ENCODE measurements around the gene NCAM1.
A peak's percentile ranks its signal among the peaks of the same experiment; 100 is the strongest.

The NCAM1 gene

DNA sequence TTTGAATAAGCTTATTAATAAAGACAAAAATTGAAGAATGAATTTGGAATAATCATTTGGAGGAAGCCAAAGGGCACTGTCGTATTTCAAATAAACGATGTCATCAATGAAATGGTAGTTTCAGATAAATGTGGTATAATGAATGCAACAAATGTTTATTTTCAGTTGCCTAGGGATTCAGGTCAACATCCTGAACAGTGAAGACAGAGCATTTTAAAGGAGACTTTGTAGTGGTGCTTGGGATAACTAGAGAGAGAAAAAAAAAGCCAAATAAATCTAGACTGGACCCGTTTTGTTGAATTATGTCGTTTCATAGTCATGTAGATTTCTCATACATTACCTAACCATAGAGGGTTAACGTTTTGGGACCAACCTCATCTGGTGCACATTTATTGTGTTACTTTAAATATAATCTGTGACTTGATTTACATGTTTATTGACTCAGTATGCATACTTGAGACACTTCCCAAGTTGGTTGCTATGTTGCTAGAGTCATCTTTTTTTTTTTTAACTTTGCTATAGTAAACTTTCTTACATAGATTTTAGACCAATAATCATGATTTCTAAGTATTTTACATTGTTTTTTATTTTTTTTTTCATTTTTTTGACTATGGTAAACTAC is 111.1 kb downstream of the NCAM1 start:
- no peak for DNase-seq
- intact Hi-C loops (cut with DNase I), result no loop called here

DNA sequence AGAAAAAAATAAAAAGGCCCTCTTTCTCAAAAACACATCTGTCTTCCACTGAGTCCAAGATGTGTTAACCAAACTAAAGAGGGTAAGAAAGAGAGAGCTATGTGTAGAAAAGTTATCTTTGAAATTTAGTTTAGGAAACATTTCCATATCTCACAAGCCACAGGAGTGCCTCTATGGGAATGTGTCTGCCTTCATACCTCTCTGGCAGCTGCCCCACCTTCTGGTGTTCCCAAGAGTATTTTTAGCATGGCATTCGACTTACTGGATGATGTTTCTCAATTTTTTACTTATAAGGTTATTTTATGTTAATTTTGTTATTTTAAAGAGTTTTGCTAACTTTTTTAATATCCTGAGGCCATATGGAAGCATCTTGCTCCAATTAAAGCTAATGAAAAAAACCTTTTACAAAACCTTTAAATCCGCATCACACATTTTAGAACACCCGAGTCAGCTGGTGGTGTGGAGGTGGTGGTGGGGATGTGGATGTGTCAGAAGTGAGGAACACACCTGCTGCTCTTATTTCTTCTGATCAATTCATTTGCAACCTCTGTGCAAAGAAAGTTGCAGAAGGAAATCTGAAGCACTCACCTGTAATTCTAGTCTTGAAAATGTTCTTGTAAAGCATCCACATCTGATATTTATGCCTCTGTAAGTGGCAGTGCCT is 112.2 kb downstream of the NCAM1 start:
- DNase-seq, result peak in 34 of 42 donors; percentile 14 to 81 (median 48)
- intact Hi-C loops (cut with DNase I), result no loop called here

DNA sequence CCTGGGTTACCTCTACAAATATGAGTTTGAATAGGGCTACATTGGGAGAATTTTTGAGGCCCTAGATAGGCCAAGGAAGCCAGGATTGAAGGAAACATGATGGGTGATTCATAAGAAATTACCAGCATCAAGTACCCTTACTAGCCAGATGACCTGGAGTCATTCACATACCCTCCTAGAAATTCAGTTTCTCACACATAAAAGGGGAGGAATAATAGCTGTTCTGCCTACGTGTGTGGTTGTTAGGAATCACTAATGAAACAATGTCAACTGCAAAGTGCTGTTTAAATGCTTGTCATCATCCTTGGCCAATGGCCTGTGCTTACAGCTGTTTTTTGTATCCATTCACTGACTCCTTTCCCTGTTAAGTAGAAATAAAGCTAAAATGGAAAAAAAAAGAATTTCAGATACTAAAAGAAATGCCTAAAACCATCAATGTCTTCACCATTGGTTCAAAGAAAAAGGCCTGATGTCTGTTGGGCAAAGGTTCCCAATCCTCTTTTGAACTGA is 114.4 kb downstream of the NCAM1 start:
- no peak for DNase-seq
- intact Hi-C loops (cut with DNase I), result no loop called here

DNA sequence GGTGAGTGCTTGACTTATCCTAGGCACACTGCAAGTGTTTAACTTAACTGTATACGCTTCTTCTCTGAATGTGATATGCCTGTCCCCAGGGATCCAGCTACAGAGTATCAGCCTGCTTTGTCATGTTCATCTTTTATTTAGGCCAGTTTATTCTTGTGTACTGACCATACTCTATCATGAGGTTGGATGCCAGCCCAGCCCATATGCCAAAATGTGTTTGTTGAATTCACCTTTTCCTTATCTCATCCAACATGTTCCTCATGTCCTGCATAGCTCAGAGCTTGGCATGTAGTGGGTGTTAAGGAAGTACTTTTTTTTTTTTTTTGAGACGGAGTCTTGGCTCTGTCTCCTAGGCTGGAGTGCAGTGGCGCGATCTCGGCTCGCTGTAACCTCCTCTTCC is 116.2 kb downstream of the NCAM1 start:
- intact Hi-C loops (cut with DNase I), result no loop called here
- DNase-seq, result no peak

DNA sequence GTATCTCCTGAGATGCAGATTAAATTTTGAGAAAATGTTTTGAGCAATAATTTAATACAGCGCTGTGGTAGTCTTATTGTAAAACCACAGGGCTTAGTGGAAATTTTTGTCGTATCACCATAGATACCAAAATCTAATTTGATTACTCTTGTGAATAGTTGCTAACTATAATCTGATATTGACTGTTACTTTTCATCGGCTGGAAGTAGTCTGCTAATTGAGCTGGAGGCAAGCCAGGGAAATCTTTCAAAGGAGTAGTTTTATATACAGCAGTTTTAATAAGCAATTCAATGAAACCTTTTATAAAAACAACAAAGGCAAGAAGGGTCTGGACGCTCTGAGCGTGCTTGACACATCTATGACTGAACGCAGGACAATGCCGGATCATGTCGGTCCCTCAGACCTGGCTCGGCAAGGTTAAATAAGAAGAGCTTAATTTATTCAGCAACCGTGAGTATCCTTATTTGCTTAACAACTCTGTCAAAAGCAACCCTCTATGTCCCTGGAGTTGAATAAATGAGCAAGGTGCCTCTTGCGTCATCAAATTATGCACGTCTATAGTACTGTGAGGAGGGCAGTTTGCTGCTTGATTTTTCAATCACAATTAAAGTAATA is 121.2 kb downstream of the NCAM1 start:
- DNase-seq, result no peak
- intact Hi-C loops (cut with DNase I), result no loop called here

DNA sequence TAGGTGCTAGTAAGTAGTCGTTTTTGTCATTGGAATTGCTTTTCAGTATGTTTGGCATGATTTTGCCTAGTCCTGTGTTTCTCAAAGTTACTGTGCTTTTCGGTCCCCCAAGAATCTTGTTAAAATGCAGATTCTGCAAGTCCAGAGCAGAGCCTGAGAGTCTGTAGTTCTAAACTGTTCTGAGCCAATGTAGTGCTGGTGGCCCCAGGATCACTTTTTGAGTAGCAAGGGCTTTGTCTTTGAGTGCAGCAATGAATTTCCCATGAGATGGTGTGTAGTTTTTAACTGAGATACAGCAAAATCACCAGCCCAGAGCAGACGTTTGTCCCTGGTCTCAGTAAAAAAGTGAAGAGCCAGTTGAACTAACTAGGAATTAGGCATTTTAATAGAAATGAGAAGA is 122.4 kb downstream of the NCAM1 start:
- no peak for DNase-seq
- intact Hi-C loops (cut with DNase I), result no loop called here

DNA sequence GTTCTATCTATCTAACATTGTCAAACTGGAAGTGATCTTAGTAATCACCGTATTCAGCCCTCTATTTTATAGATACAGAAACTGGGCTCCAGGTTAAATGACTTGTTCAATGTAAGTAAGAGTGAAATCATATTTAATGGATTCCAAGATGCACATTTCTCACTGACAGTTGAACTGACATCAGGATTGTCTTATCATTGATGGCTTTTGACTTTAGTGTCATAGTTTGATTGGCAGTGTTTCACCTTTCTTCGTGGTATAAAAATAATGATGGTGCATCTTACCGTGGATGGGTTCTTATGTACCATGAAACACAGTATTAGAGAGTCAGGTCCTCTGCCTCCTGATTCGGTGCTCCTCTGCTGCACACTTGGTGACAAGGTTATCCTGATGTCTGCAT is 123.1 kb downstream of the NCAM1 start:
- no peak for DNase-seq
- intact Hi-C loops (cut with DNase I), result no loop called here

DNA sequence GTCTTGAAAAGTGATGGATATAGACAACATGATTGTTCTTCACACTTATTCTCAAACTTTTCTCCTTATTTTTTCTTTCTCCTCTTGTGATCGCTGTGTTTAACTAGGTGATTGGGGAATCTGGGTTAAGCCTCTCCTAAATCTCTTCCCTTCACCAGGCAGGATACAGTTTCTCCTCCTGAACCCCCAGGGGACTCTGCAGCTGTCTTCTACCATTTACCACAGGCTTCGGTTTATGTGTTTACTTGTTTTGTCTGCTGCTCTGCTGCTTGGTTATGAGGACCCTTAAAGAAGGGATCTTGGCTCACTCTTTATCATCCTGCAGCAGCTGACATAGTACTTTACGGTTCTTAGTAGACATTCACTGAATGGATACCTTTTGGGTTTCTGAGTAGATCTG is 124.2 kb downstream of the NCAM1 start:
- DNase-seq, result no peak
- intact Hi-C loops (cut with DNase I), result no loop called here

DNA sequence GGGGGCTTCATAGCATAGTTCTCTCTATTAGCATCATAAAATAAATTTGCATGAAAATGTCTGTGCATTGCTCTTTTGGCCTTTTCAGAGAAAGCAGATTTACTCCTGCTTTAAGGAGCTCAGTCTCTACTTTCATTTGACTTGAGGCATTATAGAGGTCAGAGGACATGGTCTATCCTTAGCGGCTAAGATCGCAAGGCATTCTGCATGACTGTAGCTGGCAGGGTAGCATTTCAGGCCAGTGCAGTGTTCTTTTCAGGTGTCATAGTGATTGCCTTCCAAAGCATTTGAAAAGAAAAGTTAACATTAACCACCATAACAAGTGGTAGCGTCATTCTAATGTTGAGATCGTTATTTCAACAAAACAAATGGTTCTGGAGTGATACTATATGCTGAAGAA is 126.5 kb downstream of the NCAM1 start:
- intact Hi-C loops (cut with DNase I), result no loop called here
- DNase-seq, result no peak

DNA sequence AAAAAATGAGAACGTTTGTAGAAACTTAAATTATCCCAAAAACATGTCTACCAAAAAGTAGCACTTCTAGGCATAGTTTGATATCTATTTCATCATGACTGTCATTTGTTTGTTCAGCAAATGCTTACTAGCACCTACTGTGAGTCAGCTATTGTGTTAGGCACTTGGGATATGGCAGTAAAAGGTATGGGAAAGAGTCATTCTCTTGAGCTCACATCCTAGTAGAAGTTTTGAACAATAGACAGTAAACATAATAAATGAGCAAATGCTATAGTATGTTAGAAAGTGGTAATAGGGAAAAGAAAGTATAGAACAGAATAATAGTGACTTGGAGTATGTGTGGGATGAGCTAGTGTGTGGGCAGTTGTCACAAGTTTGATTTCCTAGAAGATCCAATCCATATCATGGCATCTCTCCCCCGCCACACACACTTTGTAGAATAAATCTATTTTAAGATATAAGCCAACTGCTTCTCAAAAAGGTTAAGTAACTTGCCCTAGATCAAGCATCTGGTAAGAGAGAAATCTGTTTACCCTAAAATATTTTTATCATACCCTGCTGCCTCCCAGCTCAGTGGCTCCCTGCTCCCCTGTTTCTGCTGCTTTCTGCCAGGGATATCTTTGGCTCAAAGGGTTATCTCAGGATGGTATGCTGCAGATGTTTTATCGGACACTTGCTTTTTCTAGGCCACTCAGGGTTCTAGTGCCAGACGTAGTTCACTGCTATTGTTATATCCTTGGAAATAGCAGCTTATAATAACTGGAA is 129.7 kb downstream of the NCAM1 start:
- DNase-seq, result peak in 19 of 42 donors; percentile 11 to 79 (median 40)
- intact Hi-C loops (cut with DNase I), result no loop called here

DNA sequence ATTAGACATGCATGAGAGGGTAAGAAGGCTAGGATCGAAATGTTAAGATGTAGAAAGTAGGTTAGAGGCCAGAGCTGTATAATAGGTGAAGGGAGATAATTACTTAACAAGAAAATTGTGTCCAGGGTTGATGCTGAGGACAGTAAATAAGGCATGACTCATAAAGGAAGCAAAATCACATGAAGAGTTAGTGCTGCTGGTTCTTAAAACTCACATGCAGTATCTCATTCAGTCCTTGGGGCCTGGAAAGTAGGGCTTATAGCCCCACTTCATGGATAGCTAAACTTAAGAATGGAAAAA is 130.2 kb downstream of the NCAM1 start:
- no peak for DNase-seq
- intact Hi-C loops (cut with DNase I), result no loop called here

DNA sequence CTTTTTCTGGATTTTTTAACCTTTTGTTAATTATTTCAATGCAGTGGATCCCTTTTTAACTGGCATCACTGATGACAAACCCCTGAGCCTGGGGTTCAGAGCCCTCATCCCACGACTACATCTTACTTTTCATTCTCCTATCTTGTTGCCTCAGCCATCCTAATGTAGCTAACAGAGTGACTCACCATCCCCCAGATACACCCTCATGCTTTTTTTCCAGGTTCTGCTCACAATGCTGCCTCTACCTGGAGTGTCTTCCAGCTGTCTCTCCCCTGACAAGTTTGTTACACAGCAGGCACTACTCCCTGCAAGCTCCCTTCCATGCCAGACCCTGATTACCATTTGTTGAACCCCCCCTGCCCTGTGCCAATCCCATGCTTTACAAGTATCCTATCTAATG is 135.4 kb downstream of the NCAM1 start:
- peak in 25 of 42 donors; percentile 15 to 82 (median 46) for DNase-seq
- intact Hi-C loops (cut with DNase I), result no loop called here

DNA sequence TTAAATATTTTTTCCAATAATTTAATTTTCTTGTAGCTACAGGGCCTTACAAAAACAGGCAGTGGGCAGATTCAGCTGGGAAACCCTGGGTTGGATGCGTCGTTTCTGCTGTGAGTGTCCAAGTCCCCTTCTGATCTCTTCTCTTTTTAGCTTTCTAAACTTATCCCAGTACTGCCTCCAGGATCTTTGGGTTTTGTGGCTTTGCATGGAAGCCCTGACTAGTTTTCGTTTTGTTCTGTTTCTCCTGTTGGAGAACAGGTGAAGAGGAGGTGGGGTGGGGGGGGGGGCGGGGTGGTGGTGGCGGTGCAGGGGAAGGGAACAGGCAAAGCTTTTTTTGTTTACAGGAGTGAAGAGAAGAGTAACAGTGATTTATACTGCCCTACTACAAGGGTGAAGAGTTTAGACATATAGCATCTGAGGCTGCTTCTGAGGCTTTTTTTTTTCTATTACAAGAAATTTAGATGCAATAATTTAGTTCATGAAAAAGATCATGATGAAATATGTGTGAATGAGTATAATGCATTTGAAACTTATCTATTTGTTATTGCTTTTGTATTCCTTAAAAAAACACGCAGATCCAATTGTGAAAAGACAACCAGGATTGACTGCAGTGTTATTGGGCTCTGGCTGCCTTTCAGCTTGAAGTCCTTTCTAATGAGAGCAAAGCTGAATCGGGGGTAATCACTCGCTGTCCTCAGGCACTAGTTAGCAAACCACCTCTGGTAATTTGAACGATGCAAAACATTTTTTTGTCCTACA is 142.9 kb downstream of the NCAM1 start:
- peak in 1 of 42 donors; percentile 31 for DNase-seq
- intact Hi-C loops (cut with DNase I), result no loop called here

DNA sequence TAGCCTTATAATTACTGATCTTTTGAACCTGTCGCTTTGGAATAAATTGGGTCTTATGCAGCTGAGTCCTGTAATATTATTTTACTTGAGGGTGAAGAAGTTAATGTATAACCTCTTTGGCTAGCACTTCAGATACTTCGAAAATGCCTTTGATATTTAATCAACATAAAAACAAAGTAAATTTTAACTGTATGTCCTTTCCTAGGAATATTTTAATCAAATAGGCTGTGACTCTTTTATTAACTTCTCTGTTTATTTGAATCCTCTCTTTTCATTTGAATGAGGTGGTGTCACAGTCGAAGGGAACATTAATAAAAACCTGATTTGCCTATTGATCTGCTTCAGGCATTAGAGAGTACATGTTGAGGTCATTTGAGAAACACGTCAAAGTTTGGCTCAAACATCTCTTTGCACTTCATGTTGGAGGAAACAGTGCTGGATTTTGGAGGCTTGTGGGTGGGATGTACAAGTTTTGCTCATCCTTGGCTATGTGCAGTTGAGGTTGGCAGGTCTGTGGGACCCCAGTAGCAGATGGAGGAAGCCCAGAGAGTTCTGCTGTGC is 143.6 kb downstream of the NCAM1 start:
- intact Hi-C loops (cut with DNase I), result no loop called here
- DNase-seq, result no peak

DNA sequence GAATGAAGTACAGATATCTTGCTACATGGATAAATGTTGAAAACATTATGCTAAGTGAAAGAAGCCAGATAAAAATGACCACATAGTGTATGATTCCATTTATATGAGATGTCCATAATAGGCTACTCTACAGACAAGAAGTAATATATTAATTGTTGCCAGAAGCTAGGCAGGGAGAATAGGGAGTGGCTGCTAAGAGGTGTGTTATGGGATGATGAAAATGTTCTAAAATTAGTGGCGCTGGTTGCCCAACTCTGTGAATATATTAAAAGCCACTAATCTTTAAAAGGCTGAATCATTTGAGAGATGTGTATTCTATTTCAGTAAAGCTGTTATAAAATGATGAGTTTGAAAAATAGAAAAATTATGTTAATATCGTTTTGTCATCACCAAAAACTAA is 144.4 kb downstream of the NCAM1 start:
- intact Hi-C loops (cut with DNase I), result no loop called here
- peak in 6 of 42 donors; percentile 12 to 58 (median 32) for DNase-seq

DNA sequence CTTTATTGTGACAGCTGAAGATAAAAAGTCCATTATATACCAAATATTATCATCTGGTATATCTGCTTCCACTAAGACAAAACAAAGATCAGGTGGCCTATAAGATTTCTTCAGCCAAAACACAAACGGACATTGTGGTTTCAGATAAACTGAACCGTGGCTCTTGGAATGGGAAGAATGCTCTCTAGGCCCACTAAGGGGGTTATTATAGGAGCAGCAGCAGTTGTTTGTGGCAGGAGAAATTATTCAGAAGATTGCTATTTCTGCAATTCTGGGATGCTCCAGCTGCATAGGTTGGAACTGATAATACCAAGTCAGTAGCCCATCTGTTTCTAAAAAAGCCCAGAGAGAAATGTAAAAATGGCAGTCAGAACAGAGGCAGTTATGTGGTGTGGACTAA is 145.3 kb downstream of the NCAM1 start:
- intact Hi-C loops (cut with DNase I), result no loop called here
- DNase-seq, result no peak

DNA sequence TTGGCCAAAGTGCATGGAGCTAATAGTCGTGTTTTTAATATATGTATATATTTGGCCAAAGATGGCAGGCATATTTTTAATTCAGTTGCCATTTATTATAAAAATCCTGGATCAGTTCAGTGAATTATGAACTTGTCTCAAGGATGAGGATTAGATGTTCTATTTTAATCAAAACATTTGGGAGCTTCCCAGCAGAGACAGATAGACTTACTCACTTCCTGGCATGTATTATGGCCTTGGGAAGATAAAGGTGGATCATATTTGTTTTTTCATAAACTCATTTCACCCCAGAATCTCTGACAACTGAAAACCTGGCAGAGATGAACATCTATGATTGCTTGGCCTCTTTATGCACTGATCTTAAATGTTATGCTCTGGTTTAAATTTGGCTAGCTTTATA is 148.8 kb downstream of the NCAM1 start:
- DNase-seq, result no peak
- intact Hi-C loops (cut with DNase I), result loop anchor here (10.0 kb wide), 2 partner anchors 145 to 275 kb away; partner anchors contain the start of gene NCAM1

DNA sequence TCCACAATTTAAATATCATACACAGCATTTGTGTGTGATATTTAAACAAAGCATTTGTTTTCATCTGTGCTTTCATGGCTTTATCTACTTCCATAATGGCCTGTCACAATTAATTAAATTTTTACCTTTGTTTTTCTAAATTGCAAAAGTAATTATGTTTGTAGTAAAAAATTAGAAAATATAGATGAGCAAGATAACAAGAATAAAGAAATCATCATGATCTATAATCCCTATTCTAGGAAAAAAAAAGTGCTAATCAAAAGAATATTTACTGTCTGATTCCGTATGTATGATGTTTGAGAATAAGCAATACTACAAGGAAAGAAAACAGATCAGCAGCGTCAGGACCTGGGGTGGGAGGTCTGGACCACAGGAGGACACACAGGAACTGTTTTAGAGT is 149.9 kb downstream of the NCAM1 start:
- intact Hi-C loops (cut with DNase I), result loop anchor here (10.0 kb wide), 2 partner anchors 146 to 276 kb away; partner anchors contain the start of gene NCAM1
- DNase-seq, result no peak

DNA sequence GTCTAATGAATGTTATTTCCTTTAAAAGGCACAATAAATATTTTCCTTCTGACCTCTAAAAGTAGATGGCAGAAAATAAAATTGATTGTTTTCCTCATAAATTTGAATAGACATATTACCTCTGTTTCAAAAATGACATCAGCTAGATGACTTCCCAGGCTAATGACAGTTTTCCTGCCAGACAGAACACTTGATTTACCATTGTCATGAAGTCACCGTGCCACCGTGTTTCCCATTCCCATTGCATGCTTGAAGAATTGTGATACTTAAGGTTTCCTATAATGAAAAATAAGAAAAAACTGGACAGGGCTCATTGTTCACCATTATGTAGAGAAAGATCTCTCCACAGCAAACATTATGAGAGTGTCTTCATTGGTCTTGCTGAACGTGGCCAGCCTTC is 151.1 kb downstream of the NCAM1 start:
- intact Hi-C loops (cut with DNase I), result loop anchor here (10.0 kb wide), 2 partner anchors 148 to 278 kb away; partner anchors contain the start of gene NCAM1
- DNase-seq, result no peak
